Loucy (cell line): ENCODE measurements around the gene SELENON.
A peak's percentile ranks its signal among the peaks of the same experiment; 100 is the strongest.

Source experiments
- H2AFZ ChIP-seq: fragments of 200-600 bp; sonication (generic); 2 replicates; pipeline ENCODE4 v1.6.0; 2016; ENCODE audit warnings: antibody characterized with exemption, mild to moderate bottlenecking, low read length, moderate library complexity
- H3F3A ChIP-seq: fragments of 200-600 bp; 2 replicates; pipeline ENCODE4 v1.6.0; 2016; ENCODE audit warnings: antibody characterized with exemption, low read depth, mild to moderate bottlenecking
- H3K27me3 ChIP-seq: fragments of 200-600 bp; sonication (generic); 2 replicates; pipeline ENCODE4 v1.6.1; 2014; ENCODE audit warnings: low read length, mild to moderate bottlenecking; ENCODE audit not compliant: insufficient read depth, poor library complexity, severe bottlenecking
- H3K36me3 ChIP-seq: fragments of 200-600 bp; sonication (generic); 2 replicates; pipeline ENCODE4 v1.6.1; 2016; ENCODE audit warnings: low read length; ENCODE audit not compliant: insufficient read depth
- H3K4me1 ChIP-seq: fragments of 200-600 bp; sonication (generic); 2 replicates; pipeline ENCODE4 v1.5.1; 2014; ENCODE audit warnings: low read length, mild to moderate bottlenecking; ENCODE audit not compliant: insufficient read depth, poor library complexity, severe bottlenecking
- H3K4me2 ChIP-seq: fragments of 200-600 bp; sonication (generic); 2 replicates; pipeline ENCODE4 v1.6.0; 2014; ENCODE audit warnings: antibody characterized with exemption, low read length, low read depth, mild to moderate bottlenecking; ENCODE audit not compliant: poor library complexity, severe bottlenecking
- H3K4me3 ChIP-seq: fragments of 200-600 bp; sonication (generic); 2 replicates; pipeline ENCODE4 v1.5.1; 2014; ENCODE audit warnings: low read length, mild to moderate bottlenecking, mixed read lengths; ENCODE audit not compliant: poor library complexity, severe bottlenecking
- H3K79me2 ChIP-seq: fragments of 200-600 bp; sonication (generic); 2 replicates; pipeline ENCODE4 v1.6.1; 2014; ENCODE audit warnings: low read length; ENCODE audit not compliant: insufficient read depth
- H3K9ac ChIP-seq: fragments of 200-600 bp; sonication (generic); 2 replicates; pipeline ENCODE4 v1.6.0; 2014; ENCODE audit warnings: mild to moderate bottlenecking, low read depth, low read length, moderate library complexity; ENCODE audit not compliant: poor library complexity, severe bottlenecking
- H3K9me2 ChIP-seq: fragments of 200-600 bp; sonication (generic); replicated peaks from 2 replicates; pipeline ENCODE4 v1.6.1; 2016; ENCODE audit warnings: low read depth, low read length, mixed read lengths
- H3K9me3 ChIP-seq: fragments of 200-600 bp; sonication (generic); 2 replicates; pipeline ENCODE4 v1.6.1; 2014; ENCODE audit warnings: mild to moderate bottlenecking, antibody characterized with exemption, low read length, low read depth; ENCODE audit not compliant: insufficient read depth
- H4K20me1 ChIP-seq: fragments of 200-600 bp; sonication (generic); 2 replicates; pipeline ENCODE4 v1.6.0; 2014; ENCODE audit warnings: antibody characterized with exemption, low read length, mild to moderate bottlenecking; ENCODE audit not compliant: insufficient read depth, poor library complexity, severe bottlenecking
- EZH2phosphoT487 ChIP-seq: fragments of 200-600 bp; IDR thresholded peaks from 2 replicates; pipeline ENCODE4 v1.6.1; 2018; ENCODE audit warnings: antibody characterized with exemption, mild to moderate bottlenecking, moderate library complexity, borderline replicate concordance
- TF ChIP-seq, protein P1 (sequence below): fragments of 200-600 bp; sonication (generic); conservative IDR thresholded peaks from 2 replicates; pipeline ENCODE4 v1.5.1; 2014; ENCODE audit warnings: mild to moderate bottlenecking, antibody characterized with exemption, low read length

The SELENON gene

DNA sequence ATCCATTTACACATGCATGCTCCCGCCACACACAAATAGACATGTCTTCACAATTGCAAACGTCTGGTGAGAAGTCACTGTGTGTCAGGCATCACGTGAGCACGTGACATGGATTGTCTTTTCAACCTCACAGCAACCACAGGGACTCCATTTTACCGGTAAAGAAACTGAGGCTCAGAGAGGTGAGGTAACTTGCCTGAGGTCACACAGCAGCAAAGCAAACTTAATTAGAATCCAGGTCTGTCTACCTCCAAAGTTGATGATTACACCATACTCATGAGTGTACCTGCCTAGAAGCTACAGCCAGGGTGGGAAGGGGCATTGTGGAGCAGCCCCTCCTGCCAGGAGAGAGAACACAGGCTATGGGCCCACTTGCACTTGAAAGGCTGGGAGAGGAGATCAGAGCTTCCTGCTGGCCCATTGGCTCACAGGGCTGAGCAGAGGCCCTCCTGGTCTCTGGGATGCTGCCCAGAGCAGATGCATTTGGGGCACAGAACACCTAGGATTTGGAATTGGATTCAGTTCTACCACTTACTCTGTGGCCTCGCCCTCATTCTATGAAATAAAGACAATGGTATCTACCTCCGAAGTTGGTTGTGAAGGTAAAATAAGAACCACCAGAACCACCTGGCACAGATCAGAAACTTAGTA, 44.4 kb upstream of the SELENON start:
- Histone ChIP-seq H3K27me3 (no peaks in the 10 kb centered on the region), H3K4me1 (peaks cover 18% of the 10 kb centered on the region)

DNA sequence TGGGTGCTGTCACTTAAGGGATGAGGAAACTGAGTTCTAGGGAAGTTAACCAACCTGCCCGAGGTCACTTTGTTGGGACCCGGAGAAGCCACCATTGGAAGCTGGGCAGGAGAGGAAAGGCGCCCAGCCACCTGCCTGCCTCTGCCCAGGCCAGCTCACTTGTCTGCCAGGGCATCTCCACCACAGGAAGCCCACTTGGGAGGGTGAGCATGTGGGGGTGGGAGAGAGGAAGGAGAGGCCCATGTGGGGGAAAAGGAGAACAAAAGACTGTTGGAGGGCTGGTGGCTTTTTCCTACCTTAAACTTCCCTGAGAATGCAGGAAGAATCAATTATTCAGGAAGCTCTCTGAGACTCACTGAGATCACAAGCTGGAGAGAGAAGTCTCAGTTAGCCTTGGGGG, 43.8 kb upstream of the SELENON start:
- no peak for TF ChIP-seq EZH2phosphoT487
- TF ChIP-seq, protein P1, sequence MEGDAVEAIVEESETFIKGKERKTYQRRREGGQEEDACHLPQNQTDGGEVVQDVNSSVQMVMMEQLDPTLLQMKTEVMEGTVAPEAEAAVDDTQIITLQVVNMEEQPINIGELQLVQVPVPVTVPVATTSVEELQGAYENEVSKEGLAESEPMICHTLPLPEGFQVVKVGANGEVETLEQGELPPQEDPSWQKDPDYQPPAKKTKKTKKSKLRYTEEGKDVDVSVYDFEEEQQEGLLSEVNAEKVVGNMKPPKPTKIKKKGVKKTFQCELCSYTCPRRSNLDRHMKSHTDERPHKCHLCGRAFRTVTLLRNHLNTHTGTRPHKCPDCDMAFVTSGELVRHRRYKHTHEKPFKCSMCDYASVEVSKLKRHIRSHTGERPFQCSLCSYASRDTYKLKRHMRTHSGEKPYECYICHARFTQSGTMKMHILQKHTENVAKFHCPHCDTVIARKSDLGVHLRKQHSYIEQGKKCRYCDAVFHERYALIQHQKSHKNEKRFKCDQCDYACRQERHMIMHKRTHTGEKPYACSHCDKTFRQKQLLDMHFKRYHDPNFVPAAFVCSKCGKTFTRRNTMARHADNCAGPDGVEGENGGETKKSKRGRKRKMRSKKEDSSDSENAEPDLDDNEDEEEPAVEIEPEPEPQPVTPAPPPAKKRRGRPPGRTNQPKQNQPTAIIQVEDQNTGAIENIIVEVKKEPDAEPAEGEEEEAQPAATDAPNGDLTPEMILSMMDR, result no peak

More for the DNA sequence above, 44.4 kb upstream of the SELENON start:
- Histone ChIP-seq H3K36me3 (no peaks in the 10 kb centered on the region), H3K9me2 (no peaks in the 10 kb centered on the region), H3K9ac (peak overlapping the region; percentile 61), H3K4me2 (peak overlapping the region; percentile 47), H3F3A (no peaks in the 10 kb centered on the region), H3K79me2 (no peaks in the 10 kb centered on the region), H3K9me3 (no peaks in the 10 kb centered on the region), H4K20me1 (no peaks in the 10 kb centered on the region), H2AFZ (peak overlapping the region; percentile 67; the same call in 1 of the 2 replicates), H3K4me3 (peak overlapping the region; percentile 35)
- no peak for TF ChIP-seq EZH2phosphoT487
- TF ChIP-seq, protein P1, result no peak

DNA sequence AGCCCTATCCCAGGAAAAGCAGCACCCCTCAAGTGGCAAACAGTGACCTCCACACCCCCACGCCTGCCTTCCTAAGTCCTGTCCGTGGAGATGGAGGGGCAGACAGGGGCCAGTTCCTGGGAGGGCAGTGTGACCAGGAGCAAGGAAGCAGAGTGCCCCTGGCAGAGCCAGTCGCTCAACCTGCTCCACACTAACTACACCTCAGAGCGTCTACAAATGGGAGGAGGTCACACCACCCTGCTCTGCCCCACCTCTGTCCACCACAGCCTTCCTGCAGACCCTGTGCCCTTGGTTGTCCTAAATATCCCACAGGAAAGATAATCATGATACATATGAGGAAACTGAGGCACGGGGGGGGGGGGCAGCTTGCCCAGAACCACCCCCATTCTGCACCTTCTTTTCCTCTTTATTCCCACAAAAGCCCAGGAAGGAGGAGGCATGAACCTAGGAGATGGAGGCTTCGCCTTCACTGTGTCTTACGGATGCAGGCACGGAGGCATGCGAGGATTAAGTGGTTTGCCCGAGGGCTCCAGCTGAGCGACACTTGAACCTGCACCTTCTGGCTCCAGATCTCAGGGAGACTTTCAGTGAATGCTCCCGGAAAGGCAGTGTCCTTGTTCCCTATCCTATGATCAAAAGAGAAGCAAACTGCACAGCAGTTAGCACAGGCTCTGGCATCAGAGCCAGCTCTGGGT, 42.7 kb upstream of the SELENON start:
- Histone ChIP-seq H3K27me3 (no peaks in the 10 kb centered on the region), H3K4me2 (peak overlapping the region; percentile 47), H2AFZ (no peak overlapping the region), H3K79me2 (no peaks in the 10 kb centered on the region), H3F3A (no peaks in the 10 kb centered on the region), H3K4me3 (no peak overlapping the region), H3K9me3 (no peaks in the 10 kb centered on the region), H3K9ac (peak overlapping the region; percentile 61), H3K36me3 (no peaks in the 10 kb centered on the region), H4K20me1 (no peaks in the 10 kb centered on the region), H3K9me2 (no peaks in the 10 kb centered on the region), H3K4me1 (peaks cover 18% of the 10 kb centered on the region)
- no peak for TF ChIP-seq EZH2phosphoT487
- TF ChIP-seq, protein P1, result no peak

More for the DNA sequence above, 43.8 kb upstream of the SELENON start:
- Histone ChIP-seq H3K79me2 (no peaks in the 10 kb centered on the region), H3K4me1 (peaks cover 18% of the 10 kb centered on the region), H2AFZ (peak overlapping the region; percentile 67), H3K36me3 (no peaks in the 10 kb centered on the region), H3K9me2 (no peaks in the 10 kb centered on the region), H3K27me3 (no peaks in the 10 kb centered on the region), H4K20me1 (no peaks in the 10 kb centered on the region), H3K9me3 (no peaks in the 10 kb centered on the region), H3K9ac (peak overlapping the region; percentile 61), H3K4me2 (peak overlapping the region; percentile 47), H3K4me3 (peak overlapping the region; percentile 35), H3F3A (no peaks in the 10 kb centered on the region)
